ENCODE results near the gene FRYL. TPM values are rescaled to one million over a fixed set of nuclear protein-coding genes. Genes with fewer than 3 reads are reported as not detected.

Gene FRYL
- total RNA-seq, 1 experiment from 2014 or later: 53.9 TPM

DNA sequence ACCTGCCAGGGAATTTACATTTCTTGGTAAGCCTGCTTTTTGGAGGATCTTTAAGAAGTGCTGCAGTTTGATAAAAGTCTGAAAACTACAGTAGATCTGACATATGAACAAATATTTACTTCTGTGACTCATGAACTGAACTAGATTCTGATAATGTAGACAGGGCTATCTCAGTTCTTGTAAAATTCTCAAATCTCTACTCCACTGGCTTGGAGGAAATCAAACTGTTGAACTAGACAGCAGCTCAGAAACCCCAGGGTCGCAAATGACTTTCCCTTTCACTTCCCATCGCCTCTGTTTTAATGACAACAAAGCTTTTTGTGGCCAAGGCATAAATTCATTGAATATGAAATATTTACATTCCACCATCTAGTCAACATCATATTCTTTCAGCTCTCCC is 35.4 kb upstream of the FRYL start:
- no peaks in the 10 kb centered on the region for H3K36me3 Mint-ChIP-seq (ENCODE audit: insufficient read depth, unreplicated experiment)
- BruUV-seq (replicated peaks): no TSS peak
- TF ChIP-seq, protein P1, sequence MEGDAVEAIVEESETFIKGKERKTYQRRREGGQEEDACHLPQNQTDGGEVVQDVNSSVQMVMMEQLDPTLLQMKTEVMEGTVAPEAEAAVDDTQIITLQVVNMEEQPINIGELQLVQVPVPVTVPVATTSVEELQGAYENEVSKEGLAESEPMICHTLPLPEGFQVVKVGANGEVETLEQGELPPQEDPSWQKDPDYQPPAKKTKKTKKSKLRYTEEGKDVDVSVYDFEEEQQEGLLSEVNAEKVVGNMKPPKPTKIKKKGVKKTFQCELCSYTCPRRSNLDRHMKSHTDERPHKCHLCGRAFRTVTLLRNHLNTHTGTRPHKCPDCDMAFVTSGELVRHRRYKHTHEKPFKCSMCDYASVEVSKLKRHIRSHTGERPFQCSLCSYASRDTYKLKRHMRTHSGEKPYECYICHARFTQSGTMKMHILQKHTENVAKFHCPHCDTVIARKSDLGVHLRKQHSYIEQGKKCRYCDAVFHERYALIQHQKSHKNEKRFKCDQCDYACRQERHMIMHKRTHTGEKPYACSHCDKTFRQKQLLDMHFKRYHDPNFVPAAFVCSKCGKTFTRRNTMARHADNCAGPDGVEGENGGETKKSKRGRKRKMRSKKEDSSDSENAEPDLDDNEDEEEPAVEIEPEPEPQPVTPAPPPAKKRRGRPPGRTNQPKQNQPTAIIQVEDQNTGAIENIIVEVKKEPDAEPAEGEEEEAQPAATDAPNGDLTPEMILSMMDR (IDR thresholded peaks at IDR 0.05; ENCODE audit: unreplicated experiment): no peak
- ChIA-PET CTCF (interaction anchor here (0.6 kb wide), 1 partner anchor 788 kb away, joined by 3 read pairs; no protein-coding TSS in a partner anchor), POLR2A (no interaction called here)
- no peaks in the 10 kb centered on the region for H3K4me1 Mint-ChIP-seq (ENCODE audit: insufficient read depth, unreplicated experiment)
- H3K27ac Mint-ChIP-seq (ENCODE audit: low read depth, unreplicated experiment): no peak overlapping the region
- H3K9me3 Mint-ChIP-seq (ENCODE audit: unreplicated experiment): peaks cover 7% of the 10 kb centered on the region
- DNase-seq (ENCODE audit: unreplicated experiment): no peak
- no peaks in the 10 kb centered on the region for H3K27me3 Mint-ChIP-seq (ENCODE audit: insufficient read depth, unreplicated experiment)
- intact Hi-C loops (cut with micrococcal nuclease): no loop called here
- no peak overlapping the region for H3K4me3 Mint-ChIP-seq (ENCODE audit: unreplicated experiment)

DNA sequence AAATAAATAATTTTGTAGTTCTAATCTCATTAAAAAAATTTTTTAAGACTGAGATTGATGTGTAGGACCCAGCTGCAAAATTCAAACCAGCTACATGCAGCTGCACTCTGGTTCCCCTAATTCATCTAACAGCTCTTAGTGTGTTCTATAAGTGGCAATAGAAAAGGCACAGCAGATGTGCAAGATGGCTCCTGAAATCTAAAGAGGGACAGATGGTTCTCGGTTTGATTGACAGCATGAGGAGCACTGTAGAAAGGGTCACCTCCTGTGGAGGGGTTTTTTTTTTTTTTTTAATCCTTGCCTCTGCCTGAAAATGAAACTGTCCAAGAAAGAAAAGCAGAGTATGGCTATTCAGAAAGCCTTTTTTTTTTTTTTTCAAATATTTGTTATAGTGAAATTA is 33.9 kb upstream of the FRYL start:
- Mint-ChIP-seq H3K27me3 (ENCODE audit: insufficient read depth, unreplicated experiment) (no peaks in the 10 kb centered on the region), H3K4me3 (ENCODE audit: unreplicated experiment) (no peak overlapping the region), H3K9me3 (ENCODE audit: unreplicated experiment) (no peaks in the 10 kb centered on the region), H3K36me3 (ENCODE audit: insufficient read depth, unreplicated experiment) (no peaks in the 10 kb centered on the region), H3K27ac (ENCODE audit: low read depth, unreplicated experiment) (no peak overlapping the region), H3K4me1 (ENCODE audit: insufficient read depth, unreplicated experiment) (no peaks in the 10 kb centered on the region)
- no TSS peak for BruUV-seq (replicated peaks)
- intact Hi-C loops (cut with micrococcal nuclease): no loop called here
- POLR2A ChIA-PET: interaction anchor here (1.0 kb wide), 1 partner anchor 23 kb away, joined by 5 read pairs; no protein-coding TSS in a partner anchor
- no peak for DNase-seq (ENCODE audit: unreplicated experiment)
- TF ChIP-seq, protein P1 (IDR thresholded peaks at IDR 0.05; ENCODE audit: unreplicated experiment): no peak
- CTCF ChIA-PET: interaction anchor here (0.7 to 1.2 kb wide), 3 partner anchors 9 to 179 kb away, joined by 5 to 6 read pairs (median 5); no protein-coding TSS in a partner anchor

DNA sequence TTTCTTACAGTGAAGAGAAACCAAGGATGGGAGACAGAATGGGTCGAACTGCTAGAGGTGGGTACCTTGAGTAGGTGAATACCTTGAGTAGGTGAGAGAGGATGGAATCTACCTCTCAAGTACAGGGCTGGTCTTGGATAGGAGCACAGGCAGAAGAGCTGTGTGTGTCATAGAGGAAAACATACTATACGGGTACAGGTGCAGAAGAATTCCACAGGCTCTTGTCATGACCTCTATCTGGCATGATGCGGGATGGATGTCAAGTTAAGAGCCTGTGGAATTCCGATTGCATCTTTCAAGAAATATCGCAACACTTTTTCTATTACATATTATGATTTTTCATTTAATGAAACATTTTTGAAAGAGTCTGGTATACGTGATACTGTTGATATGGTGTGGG is 32.8 kb upstream of the FRYL start:
- intact Hi-C loops (cut with micrococcal nuclease): no loop called here

DNA sequence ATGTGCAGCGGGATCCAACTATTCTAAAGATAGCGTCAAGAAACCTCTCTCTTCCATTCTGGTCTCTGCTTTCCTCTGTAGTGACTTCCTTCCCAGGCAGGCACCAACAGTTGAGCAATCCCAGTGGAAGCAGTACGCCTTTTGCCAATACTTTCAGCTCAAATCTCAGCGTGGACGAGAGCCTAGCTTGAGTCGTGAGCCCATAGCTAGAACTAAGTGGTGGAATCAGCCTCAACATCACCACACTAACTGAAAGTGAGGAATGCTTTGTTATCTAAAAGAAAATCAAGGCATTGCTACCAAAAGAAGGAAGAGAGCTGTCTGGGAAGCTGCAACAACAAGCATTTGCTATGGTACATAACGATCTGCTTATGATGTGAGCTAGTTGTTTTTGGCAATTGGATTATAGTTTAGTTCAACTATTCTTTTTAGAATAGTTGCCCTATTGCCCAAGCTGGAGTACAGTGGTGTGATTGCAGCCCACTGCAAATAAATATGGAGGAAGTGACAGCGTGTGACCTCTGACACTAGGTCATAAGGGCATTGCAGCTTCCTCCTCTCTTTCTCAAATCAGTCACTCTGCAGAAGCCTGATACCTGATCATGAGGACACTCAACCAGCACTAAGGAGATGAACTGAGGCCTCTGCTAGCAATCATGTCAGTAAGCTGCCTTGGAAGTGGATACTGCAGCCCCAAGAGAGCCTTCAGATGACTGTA is 24.7 kb upstream of the FRYL start:
- BruUV-seq (replicated peaks): no TSS peak
- Mint-ChIP-seq H3K36me3 (ENCODE audit: insufficient read depth, unreplicated experiment) (no peaks in the 10 kb centered on the region), H3K27ac (ENCODE audit: low read depth, unreplicated experiment) (no peak overlapping the region), H3K4me3 (ENCODE audit: unreplicated experiment) (no peak overlapping the region), H3K9me3 (ENCODE audit: unreplicated experiment) (no peaks in the 10 kb centered on the region), H3K4me1 (ENCODE audit: insufficient read depth, unreplicated experiment) (peaks cover 8% of the 10 kb centered on the region), H3K27me3 (ENCODE audit: insufficient read depth, unreplicated experiment) (no peaks in the 10 kb centered on the region)
- ChIA-PET POLR2A (interaction anchor here (0.6 kb wide), 1 partner anchor 135 kb away, joined by 3 read pairs; no protein-coding TSS in a partner anchor), CTCF (interaction anchor here (0.7 to 1.7 kb wide), 3 partner anchors 9 to 1271 kb away, joined by 3 to 5 read pairs (median 5); no protein-coding TSS in a partner anchor)
- TF ChIP-seq, protein P1 (IDR thresholded peaks at IDR 0.05; ENCODE audit: unreplicated experiment): no peak
- DNase-seq (ENCODE audit: unreplicated experiment): no peak
- intact Hi-C loops (cut with micrococcal nuclease): no loop called here

More for the DNA sequence above, 32.8 kb upstream of the FRYL start:
- Mint-ChIP-seq H3K4me3 (ENCODE audit: unreplicated experiment) (no peak overlapping the region), H3K27ac (ENCODE audit: low read depth, unreplicated experiment) (no peak overlapping the region), H3K9me3 (ENCODE audit: unreplicated experiment) (no peaks in the 10 kb centered on the region), H3K27me3 (ENCODE audit: insufficient read depth, unreplicated experiment) (no peaks in the 10 kb centered on the region), H3K36me3 (ENCODE audit: insufficient read depth, unreplicated experiment) (no peaks in the 10 kb centered on the region), H3K4me1 (ENCODE audit: insufficient read depth, unreplicated experiment) (no peaks in the 10 kb centered on the region)
- ChIA-PET CTCF (no interaction called here), POLR2A (interaction anchor here (0.6 kb wide), 1 partner anchor 244 kb away, joined by 3 read pairs; no protein-coding TSS in a partner anchor)
- no TSS peak for BruUV-seq (replicated peaks)
- TF ChIP-seq, protein P1 (IDR thresholded peaks at IDR 0.05; ENCODE audit: unreplicated experiment): no peak
- no peak for DNase-seq (ENCODE audit: unreplicated experiment)
